Stimulated activated CD8-positive, alpha-beta memory T cell treated with anti-CD3 and anti-CD28 coated beads, Interleukin-2, amount 100 ng/mL, for 1 hour (primary cell): Measurements from ENCODE around the gene KLK12.
"Not testable (repeated sequence)": the region's sequence is repeated elsewhere in the genome, so short reads cannot be mapped to it uniquely, and the experiment has no call there.

ENCODE experiments used
- DNase-seq, 2 donors: peaks; one replicate each; pipeline ENCODE4 v3.0.0-alpha.2; 2020; ENCODE audit warnings: low read depth in 2 of 2

The KLK12 gene

DNA sequence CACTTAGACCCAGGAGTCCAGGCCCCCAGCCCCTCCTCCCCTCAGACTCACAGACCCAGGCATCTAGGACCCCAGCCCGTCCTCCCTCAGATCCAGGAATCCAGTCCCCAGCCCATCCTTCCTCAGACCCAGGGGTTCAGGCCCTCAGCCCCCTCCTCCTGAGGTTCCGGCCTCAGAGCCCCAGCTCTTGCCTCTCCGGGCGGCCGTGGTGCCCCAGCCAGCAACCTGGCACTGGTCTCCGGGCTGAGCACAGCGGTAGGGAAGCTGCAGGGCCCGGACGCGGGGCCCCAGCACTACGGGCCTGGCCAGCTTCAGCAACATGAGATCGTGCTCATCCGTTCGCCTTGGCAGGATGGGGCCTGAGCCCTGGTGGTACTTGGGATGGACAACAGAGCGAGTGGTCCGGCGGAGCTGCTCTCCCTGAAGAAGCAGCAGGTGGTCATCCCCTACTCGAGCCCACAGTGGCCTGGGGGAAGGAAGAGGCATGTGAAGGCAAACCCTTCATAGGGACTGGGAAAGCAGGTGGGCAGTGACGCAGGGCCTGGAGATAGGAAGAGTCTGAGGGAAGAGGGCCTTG, 19.0 kb downstream of the KLK12 start:
- no peak for DNase-seq

DNA sequence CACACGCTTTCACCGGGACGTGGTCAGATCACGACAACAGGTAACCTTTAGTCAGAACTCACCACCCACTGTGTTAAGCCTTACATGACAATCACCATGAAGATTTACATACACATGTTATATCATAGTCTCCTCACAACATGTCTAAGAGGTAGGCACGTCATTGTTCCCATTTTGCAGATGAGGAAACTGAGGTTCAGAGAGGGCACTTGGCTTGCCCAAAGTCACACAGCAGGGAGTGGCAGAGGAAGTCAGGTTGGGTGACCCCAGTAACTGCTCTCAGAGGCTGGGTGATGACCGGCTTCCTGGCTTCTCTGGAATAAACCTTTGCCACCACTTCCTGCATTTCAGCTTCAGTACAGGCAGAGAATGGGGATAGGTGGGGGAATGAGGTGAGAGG, 20.6 kb downstream of the KLK12 start:
- DNase-seq = no peak

DNA sequence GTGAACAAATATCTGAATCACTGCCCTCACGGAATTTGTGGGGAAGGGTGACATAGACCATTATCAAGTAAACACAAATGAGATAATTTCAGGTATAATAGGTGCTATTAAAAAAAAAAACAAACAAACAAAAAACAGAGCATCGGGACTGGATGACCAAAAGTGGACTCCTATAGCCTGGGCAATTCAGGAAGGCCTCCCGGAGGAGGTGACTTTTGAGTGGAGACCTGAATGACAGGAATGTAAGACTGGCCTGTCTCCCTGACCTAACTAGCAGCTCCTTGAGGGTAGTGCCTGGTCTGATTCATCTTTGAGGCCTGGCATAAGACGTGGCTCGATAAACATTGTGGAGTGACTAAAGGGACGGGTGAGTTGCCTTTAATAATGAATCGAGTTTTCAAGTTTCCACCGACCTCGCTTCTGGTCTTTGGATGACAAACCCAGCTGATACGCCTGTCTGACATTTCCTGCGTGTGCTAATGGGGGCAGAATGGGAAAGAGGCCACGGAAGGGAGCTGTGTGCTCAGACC, 22.1 kb downstream of the KLK12 start:
- DNase-seq = no peak

DNA sequence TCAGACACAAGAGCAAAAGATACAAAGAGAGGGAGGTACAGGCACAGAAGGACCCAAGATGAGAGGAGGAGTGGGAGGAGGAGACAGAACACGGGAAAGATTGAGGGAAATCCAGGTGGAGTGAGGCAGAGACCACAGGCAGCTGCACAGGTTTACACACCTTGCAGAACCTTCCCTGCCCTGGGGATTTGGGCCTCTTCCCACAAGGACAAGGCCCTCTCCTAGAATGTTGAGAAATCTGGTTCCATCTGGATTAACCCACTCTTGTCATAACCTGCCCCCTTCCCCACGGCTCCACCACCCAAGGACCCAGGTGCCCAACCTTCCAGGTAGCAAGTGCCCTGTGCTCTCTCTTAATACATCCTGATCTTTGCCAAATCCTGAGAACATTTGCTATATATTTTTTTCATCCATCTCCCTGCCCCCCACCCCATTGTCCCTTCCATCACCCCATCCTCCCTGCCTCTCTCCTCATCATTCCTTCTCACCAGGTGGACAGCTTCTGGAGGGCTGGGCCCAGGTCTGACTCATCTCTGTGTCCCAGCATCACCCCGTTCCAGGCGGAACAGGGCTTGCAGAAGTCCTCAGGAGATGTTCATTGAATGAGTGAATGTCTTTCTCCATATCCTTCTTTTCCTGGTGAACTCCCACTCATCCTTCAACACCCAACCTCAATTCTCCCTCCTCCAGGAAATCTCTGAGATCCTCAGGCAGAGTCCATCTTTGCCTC, 24.6 kb downstream of the KLK12 start:
- DNase-seq = no peak

DNA sequence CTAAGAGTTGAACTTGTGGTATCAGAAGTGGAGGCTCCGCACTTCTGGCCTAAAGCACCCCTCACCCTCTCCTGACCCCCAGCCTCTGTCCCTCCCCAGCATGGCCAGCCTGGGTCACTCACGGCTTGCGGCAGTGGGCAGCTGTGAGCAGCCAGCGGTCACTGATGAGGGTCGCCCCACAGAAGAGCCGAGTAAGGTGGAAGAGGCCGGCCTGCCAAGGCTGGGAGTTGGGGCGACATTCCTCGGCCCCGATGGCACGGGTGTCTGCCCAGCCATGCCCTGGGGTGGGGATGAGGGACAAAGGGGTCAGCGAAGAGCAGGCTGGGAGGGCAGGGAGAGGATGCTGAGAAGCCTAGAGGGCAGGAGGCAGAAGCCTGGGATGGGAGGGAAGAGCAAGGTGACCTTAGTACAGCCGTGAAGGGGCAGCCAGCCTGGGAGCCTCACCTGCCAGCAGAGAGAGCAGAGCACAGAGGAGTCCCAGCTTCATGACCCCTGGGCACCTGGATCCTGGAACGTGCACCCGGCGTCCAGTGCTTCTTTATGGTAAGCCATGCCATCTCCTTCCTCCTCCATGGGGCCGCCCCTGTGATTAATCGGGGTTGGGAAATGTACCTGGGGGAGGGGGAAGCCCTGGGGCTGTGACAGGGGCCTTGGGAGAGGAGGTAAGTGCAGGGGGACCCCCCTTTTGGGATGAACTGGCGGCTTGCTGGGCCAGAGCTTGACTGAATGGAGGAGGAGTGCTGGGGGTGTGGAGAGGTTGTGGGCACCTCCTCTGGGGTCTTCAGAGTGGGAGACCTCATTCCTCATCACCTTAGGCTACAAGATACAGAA, 25.5 kb downstream of the KLK12 start:
- no peak for DNase-seq

DNA sequence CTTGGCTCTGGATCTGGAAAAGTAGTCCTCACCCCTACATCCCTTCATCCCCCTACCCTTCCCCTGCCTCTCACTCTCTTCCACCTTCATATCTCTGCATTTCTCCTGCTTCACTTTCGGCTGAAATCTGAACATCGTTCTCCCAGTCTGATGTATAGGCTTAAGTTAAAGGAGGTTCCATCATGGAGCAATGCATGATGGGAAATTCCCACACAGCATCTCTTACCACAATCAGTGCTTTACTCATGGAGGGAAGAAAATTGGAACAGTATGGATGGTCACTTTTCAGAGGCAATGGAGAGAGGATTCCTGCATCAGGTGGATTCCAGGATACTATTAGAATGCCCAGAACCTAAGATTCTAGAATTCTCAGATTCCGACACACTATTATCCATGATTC, 27.3 kb downstream of the KLK12 start:
- DNase-seq = no peak

DNA sequence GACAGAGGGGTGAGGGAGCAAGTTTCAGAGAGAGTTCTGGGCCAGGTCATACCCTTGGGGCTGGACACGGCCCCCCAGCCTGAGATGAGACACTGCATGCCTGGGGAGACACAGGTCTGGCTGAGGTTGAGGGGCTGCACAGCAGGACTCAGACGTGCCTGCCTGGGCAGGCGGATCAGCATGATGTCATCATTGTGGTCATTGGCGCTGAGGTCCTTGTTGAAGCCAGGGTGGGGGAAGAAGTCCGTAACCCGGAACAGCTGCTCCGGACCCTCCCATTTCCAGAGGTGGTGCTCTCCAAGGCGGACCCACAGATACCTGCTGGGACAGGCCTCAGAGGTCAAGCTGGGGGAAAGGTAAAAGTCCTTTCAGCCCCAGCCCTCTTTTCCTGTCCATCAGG, 28.4 kb downstream of the KLK12 start:
- no peak for DNase-seq

DNA sequence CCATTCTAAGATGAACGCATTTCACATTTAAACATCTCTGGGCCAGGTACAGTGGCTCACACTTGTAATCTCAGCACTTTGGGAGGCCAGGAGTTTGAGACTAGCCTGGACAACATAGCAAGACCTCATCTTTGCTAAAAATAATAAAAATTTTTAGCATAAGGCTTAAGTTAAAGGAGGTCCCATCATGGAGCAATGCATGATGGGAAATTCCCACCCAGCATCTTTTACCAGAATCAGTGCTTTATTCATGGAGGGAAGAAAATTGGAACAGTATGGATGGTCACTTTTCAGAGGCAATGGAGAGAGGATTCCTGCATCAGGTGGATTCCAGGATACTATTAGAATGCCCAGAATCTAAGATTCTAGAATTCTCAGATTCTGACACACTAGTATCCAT, 29.6 kb downstream of the KLK12 start:
- DNase-seq = no peak

DNA sequence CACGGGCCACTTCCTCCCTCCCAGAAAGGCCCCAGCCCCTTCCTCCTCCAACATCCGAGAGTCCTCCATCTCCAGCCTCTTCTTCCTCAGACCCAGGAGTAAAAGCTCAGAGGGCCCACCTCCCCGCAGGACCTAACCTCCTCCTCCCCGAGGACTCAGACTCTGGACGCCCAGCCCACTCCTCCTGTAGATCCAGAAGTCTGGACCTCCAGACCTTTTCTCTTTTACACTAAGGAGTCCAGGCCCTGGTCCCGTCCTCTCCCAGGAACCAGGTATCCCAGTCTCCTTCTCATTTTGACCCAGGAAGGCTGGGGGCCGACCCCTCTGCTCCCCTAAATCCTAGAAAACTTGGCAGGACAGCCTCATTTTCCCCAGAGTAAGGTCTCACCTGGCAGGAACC, 31.5 kb downstream of the KLK12 start:
- DNase-seq = no peak

DNA sequence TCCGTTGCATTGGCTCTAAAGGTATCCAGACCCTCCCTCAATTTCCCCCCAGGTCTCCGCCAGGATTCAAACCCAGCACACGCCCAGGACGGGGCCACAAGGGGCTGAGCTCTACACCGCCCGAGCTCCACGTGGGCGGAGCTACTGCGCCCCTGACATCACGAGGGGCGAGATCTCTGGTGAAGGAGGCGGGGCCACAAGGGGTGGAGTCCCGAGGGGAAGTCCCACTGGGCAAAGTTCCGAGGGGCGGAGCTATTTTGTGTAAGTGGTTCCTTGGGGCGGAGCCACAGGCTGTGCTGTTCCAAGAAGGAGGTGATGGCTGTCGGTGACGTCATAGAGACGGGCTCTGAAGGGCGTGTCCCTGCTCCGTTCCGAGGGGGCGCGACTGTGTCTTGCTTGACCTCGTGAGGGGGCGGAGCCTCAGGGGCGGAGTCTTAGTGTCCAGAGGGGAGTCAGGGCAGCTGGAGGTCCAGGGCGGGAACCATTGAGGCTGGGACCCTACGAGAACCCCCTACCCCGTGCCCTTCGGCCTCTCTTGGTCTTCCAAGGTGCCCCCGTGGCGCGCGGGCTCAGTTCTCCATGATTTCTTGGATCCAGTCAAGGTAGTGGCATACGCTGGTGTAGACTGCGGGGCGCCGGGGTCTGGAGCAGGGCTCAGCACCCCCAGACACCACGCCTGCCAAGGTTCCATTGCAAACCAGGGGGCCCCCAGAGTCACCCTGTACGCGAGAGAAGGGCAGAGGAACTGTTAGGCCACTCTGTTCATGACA, 32.1 kb downstream of the KLK12 start:
- no peak for DNase-seq

DNA sequence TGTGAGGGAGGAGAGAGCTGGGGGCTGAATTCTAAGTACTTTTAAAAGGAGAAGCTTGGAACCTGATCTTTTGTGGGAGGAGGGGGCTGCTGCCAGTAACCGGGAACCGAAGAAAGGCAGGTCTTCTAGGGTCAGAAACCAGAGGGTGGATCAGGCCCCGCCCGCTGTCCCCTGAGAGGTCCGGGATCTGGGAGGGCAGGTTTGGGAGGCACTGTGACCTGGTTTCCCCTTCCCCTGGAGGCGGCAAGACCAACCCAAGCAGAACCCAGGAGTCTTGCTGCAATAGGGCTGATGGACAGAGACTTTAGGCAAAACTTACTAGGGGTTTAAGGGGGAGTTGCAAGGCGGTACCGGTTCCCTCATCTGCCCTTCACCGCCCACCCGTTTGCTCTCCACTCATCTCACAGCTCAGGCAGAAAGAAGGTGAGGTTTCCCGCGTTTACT, 32.7 kb downstream of the KLK12 start:
- no peak for DNase-seq

DNA sequence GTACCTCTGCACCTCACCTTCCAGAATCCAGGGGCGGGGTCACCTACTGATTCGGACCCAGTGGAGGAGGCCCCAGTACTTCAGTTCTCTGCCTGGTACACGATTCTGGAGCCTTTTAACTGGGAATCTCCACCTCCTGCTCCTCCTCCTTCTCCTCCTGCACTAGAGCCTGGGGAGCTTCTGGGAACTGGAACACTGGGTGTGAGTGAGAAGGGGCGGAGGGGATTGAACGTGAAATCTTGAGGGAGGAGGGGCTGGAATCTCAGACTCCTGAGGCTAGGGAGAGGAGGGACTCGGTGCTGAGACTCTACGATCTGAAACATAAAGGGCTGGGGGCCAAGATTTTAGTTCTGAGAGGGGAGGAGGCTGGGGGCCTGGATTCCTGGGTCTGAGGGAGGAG, 33.3 kb downstream of the KLK12 start, which contains the start of gene KLK8:
Gene KLK8 (minus strand): TSS at position 90 of the 400 bp plus-strand sequence. CDS start 437 bp downstream, outside the sequence.
- DNase-seq = no peak

DNA sequence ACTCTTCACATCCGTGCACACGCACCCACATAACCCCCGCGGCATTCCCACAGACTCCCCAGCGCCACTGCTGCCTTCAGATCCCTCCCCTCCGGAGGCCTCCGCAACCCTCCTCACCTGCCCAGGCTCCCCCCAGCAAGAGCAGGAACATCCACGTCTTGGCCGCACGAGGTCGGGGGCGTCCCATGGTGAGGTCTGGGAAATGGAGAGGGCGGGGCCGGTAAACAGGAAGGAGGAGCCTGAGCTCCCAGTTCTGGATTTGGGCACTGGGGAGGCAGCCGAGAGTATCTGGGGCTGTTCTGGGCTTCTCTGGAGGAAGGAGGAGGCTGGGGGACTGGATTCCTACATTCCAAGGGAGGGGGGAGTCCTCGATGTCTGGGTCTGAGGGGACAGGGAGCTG, 33.8 kb downstream of the KLK12 start:
- no peak for DNase-seq

DNA sequence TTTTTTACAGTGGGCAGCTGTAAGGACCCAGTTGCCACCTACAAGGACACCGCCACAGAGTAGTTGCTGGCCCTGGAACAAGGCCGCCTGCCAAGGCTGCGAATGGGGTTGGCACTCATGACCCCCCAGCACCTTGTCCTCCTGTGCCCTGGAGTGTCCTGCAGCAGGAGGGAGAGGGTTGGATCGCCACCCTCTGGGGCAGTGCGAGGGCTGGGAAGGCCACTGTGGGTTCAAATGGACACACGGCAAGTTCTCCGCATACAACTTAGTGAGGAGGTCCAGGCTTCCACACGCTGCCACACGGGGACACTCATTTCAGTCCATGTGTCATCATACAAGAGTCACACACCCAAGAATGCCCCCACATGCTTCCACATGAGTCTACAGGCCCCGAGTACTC, 34.4 kb downstream of the KLK12 start:
- DNase-seq = no peak

DNA sequence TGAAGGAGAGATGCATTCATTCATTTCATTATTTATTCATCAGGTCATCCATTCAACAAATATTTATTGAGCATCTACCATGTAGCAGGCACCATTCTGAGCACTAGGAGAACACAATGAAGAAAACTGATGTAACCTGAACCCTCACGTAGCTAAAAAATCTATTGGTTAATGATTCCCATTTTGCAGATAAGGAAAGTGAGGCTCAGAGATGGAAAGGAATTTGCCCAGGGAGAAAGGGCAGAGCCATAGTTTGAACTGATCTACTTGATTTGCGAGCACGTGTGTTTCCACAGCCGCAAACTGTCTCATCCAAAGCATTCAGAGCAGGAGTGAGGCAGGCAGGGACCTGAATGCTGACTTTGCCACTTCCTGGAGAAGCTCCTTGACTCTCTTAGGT, 36.1 kb downstream of the KLK12 start:
- DNase-seq = no peak

DNA sequence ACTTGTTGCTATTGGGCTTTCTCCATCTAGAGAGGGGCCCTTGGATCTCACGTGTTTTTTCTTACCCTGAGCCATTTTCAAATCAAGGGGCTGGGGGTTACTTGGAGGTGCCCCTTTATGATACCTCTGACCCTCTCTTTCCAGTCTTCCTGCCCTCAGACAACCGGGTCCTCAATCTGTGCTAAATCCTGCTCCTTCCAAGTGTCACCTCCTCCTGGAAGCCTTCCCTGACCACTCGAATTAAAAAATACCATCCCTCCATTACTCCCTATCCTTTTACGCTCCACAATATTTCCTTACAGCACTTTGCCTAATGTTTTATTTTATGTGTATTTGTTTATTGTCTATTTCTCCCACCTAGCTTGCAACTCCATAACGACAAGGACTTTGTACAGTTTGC, 36.7 kb downstream of the KLK12 start:
- no peak for DNase-seq

DNA sequence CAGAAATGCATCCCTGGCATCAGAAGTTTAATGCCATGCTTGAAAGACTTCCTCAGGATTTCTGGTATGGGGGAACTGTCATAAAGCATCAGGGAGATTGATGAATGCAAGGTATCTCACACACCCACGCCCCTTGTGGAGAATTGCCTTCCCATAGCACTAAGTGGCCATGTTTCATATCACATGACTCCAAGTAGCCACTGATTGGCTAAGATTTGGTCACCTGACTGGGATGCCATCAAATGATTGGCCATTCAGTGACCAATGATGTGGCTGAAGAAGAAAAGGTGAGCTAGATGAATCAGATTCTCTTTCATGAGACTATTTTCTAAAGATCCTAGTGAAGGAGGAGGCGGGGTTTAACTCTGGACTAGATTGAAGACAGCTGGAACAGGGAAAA, 40.7 kb downstream of the KLK12 start:
- DNase-seq = no peak

DNA sequence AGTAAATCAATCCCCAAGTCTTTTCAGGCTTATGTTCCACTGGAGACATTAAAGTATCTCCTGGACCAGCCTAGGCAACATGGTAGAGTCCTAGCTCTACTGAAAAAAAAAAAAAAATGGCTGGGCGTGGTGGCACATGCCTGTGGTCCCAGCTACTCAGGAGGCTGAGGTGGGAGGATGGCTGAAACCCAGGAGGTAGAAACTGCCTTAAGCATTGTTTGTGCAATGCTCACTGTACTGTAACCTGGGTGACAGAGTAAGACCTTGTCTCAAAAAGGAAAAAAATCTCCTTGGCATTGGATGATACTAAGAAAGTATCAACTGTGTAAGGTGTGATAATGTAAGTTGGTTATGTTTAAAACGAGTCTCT, 42.2 kb downstream of the KLK12 start:
- no peak for DNase-seq

DNA sequence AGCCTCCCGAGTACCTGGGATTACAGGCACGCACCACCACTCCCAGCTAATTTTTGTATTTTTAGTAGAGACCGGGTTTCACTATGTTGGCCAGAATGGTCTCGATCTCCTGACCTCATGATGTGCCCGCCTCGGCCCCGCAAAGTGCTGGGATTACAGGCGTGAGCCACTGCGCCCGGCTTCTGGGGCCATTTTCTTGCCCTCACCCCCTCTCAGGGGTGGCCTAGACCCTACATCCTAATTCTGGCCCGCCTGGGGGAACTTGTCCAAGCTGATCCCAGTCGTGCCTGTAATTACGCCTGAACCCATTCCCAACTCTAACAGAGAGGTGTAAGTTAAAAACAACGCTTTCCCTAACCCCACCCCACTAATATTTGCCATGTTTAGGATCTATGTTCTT, 50.4 kb downstream of the KLK12 start:
- not testable (repeated sequence) for DNase-seq

DNA sequence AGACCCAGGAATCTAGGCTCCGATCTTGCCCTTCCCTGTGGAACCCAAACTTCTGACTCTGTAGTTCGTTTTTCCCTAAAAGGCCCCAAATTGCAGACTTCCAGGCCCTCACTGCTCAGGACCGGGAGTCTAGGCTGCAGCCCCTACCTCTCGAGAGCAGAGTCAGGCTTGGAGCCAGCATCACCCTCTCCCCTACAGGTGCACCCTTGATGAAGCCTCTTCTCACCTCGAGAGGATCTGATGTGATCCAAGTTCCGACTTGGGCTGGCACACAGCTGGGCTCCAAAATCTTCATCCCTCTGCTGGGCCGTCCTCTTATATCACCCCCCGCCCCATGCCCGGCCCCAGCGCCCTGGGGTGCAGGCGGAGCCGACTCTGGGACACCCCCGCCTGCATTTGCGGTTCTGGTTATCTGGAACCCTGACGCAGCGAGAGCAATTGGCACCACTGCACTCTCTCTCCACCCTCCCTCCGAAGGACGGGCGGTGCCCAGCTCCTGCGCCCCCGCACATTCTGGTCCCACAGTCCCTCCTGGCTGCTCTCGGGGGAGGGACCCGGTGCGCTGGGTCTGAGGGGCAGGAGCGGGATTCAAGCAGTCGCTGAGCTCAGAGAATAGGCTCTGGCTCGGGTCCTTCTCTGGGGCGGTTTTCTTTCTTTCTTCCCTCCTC, 51.0 kb downstream of the KLK12 start, which contains the start of gene KLK7:
Gene KLK7 (minus strand): TSS at position 293 of the 668 bp plus-strand sequence. CDS start 1,518 bp downstream, outside the sequence.
- no peak for DNase-seq

DNA sequence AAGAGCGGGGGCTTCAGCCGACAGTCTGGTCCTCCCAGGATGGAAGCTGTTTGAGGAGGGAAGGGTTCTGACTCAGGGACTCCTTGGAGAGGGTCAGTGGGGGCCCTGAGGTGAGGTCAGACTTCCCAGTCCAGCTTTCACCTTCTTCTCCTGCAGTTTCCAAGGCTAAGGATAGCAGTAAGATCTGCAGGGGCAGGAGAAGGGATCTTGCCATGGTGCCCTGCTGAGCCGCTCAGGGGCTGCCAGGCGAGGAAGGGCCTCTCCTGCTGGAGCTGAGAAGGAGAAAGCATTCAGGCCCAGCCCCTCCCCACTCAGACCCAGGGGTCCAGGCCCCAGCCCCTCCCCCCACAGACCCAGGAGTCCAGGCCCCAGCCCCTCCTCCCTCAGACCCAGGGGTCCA, 52.6 kb downstream of the KLK12 start:
- DNase-seq = no peak
